Measurements from ENCODE around the gene ITPR3.

The ITPR3 gene

DNA sequence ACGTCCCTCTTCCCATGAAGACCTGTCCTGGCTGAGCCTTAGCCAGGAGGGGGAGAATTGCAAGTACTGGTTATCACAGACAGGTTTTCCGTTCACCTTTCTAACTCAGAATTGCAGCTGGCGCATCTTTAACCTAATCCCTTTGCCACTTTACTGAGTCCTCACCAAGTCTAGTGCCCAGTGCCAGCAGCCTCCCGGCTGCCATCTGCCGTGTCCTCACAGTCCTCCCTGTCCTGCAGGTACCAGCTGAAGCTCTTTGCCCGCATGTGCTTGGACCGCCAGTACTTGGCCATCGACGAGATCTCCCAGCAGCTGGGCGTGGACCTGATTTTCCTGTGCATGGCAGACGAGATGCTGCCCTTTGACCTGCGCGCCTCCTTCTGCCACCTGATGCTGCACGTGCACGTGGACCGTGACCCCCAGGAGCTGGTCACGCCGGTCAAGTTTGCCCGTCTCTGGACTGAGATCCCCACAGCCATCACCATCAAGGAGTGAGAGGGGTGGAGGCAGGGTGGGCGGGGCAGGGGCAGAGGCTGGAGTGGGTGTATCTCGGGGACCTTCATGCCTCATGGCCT lies 49.1 kb downstream of the ITPR3 start:
- DNase-seq (ENCODE audit: low read depth), result no peak

DNA sequence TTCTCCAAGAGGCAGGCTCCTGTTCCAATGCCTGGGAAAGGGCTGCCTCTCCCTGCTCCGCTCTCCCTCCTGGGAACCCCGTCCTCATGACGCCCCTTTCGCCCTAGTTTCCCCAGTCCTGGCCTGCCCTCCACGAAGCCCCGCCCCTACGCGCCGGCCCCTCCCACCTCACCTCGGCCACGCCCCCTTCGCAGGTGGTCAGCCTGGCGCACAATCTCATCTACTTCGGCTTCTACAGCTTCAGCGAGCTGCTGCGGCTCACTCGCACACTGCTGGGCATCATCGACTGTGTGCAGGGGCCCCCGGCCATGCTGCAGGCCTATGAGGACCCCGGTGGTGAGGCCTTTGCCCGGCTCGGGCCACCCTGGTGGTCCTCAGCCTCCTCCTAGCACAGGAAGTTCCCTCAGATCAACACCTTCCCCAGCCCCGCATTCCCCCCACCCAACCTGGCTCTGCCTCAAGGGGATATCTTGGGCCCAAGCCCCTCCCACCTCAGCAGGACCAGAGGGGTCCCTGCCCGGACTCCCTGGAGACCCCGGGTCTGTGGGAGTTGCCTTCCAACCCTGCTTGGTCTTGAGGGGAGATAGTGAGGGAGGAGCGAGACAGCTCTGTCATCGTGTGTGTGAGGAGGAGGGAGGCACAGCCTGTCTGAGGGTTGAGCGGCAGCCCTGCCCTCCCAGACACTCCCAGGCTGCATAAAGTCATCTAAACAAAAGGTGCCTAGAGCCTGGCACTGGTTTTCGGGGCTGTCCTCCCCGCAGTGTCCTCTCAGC lies 50.0 kb downstream of the ITPR3 start:
- DNase-seq (ENCODE audit: low read depth), result no peak

DNA sequence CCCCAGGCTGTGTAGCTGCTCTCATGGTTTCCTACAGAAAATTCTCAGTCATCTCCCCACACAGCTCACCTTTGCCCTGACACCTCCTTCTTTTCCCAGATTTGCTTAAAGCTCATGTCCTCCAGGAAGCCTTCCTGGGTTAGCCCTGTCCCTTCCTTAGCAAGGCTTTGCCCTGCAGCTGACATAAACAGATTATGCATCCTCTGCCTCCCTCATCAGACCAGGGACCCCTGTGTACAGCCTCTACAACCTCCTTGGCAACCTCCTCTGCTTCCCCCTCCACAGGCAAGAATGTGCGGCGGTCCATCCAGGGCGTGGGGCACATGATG lies 50.6 kb downstream of the ITPR3 start:
- no peak for DNase-seq (ENCODE audit: low read depth)

DNA sequence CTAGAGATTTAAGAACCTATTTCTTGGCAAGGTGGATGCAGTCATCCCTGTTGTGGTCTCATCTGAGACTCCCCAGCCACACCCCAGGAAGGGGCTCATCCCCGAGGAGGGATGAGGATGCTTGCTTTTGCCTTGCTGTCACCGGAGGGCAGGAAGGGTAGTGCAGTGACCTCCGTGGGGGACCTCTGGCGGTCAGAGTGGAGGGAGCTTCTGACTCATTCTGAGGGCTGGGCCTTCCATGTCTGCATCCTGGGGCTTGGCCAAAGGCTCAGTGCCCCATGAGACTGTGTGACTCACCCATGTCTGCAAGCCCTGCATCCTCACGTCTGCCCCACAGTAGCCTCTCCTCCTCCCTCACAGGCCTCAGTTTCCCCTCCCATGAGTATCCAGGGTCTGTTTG lies 51.7 kb downstream of the ITPR3 start:
- peak; percentile 95 for DNase-seq (ENCODE audit: low read depth)

DNA sequence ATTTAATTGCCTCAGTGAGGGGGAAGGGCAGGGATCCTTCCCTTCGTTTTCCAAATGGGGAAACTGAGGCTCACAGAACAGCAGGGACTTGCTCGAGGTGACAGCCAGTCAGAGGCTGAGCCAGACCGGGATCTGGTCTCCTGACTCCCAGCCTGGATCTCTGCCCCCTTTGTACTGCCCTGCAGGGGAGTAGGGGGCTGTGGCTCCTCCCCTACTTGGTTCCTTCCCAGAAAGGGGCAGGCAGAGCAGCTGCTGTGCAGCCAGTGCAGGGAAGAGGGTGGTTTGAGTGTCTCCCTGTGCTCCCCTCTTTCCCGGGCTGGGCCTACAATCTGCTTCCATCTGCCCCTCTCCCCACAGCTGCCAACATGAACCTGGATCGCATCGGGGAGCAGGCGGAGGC lies 52.7 kb downstream of the ITPR3 start:
- no peak for DNase-seq (ENCODE audit: low read depth)

DNA sequence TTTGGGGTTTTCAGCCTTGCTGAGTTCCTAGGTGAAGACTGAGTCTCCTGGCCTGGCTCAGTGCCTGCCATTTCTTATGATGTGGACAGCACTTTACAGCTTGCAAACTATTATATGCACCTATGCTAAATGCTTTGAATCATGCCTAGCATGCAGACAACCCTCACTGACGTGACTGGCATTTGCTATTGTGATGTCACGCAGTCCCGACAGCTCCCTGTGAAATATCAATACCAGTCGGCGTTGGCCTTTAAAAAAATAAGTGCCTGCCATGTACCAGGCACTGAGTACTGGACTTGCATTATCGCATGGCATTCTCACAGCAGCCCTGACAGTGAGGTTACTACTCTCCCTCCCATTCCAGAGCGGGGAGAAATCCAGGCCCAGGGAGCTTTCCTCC lies 54.8 kb downstream of the ITPR3 start:
- no peak for DNase-seq (ENCODE audit: low read depth)

DNA sequence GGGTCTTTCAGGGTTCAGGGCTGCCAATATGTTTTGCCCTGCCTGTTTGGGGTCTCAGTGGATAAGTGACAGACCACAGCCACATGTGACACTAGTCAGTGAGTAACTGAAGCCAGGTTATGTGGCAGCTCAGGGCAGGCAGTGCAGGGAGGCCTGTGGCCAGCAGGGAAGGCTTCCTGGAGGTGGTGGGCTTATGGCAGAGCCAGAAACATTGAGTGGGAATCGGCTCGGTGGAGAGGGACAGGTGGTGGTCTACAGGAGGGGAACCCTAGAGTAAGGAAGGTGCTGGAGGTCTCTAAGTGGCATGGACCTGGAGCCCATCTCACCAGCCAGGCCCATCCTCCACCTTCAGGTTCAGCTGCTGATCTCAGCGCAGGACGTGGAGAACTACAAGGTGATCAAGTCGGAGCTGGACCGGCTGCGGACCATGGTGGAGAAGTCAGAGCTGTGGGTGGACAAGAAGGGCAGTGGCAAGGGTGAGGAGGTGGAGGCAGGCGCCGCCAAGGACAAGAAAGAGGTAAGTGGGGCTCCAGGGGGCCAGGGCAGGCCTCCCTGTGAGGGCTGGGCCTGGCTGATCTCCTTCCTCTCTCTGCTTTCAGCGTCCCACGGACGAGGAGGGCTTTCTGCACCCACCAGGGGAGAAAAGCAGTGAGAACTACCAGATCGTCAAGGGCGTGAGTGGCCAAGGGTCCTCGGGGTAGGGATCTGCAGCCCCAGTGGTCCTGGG lies 55.5 kb downstream of the ITPR3 start:
- DNase-seq (ENCODE audit: low read depth), result no peak

DNA sequence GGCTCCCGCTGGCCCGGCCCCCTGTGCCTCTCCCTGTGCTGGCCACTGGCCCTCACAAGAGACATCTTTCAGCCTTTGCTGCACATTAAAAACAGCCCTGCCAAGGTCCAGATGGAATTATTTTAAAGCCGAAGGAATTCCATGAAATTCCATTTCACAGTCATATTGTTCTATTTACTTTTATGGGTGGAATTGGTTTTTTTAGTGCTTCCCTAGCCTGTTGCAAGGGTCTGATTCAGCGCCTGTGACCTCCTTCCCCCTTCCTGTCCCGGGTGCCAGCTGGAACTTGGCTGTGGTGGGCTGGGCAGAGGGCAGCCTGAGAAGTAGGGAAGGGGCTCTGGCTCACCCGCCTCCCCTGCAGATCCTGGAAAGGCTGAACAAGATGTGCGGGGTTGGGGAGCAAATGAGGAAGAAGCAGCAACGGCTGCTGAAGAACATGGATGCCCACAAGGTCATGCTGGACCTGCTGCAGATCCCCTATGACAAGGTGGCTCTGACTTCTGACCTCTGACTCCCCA lies 56.1 kb downstream of the ITPR3 start:
- DNase-seq (ENCODE audit: low read depth), result peak; percentile 60

DNA sequence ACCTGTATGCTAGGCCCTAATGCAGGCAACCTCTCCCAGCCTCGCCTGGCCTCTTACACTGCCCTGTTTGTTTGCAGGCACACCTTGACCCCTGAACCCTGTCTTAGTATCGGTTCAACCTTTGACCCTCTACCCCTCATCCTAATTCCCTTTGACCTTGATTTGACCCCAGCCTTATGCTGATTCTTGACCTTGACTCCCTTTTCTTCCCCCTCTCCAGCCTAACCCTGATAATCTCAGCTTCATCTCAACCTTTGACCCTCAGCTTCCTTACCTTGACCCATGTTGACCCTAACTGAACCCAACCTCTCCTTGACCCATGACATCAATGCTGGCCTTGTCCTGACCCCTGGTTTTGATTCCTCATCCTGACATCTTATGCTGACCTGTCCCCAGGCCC lies 56.6 kb downstream of the ITPR3 start:
- no peak for DNase-seq (ENCODE audit: low read depth)

DNA sequence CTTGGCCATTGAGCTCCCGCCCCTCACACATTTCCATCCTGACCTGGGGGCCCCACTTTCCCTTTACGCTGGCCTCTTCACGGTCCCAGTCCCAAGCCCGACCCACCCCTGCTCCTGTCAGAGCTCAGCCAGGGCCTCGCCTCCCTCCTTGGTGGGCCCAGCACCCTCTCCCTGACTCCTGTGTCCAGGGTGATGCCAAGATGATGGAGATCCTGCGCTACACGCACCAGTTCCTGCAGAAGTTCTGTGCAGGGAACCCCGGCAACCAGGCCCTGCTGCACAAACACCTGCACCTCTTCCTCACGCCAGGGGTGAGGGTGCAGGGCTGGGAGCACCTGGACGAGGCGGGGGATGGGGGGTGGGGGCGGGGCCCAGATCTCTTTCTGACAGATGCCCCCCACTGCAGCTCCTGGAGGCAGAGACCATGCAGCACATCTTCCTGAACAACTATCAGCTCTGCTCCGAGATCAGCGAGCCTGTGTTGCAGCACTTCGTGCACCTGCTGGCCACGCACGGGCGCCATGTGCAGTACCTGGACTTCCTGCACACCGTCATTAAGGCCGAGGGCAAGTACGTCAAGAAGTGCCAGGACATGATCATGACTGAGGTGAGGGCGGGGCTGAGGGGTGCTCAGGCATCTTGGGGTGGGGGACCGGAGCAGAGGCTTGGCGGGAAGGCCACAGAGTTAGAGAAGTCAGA lies 57.3 kb downstream of the ITPR3 start:
- no peak for DNase-seq (ENCODE audit: low read depth)

DNA sequence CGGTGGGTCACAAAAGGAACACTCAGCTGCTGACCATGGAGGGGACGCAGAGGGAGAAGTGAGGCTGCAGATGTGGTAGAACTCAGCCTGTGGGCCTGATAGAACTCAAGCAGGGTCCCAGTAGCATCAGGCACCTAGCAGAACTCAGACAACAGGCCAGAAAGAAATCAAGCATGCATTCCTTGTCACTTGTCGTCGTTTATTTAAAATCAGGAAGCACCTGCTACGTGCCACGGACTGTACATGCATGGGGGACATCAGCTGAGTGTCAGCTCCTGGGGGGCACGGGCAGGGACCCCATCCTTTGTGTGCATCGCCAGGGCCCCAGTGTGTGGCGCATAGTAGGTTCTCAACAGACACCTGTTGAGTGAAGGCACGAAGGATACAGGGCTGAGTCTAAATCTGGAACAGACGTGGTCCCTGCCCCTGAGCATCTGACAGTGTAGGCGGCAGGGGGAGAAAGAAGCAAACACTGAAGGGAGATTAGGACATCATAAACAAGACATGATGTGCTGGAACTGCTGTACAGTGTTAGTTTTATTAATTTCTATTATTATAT lies 57.9 kb downstream of the ITPR3 start:
- no peak for DNase-seq (ENCODE audit: low read depth)

DNA sequence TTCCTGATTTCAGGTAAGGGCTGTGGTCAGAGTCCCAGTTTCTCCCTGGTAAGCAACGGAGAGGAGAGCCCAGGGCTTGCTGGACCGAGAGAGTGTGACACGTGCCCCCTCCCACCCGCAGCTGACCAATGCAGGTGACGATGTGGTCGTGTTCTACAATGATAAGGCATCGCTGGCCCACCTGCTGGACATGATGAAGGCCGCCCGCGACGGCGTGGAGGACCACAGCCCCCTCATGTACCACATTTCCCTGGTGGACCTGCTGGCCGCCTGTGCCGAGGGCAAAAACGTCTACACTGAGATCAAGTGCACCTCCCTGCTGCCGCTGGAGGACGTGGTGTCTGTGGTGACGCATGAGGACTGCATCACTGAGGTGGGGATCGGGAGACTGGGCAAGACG lies 58.6 kb downstream of the ITPR3 start:
- no peak for DNase-seq (ENCODE audit: low read depth)

DNA sequence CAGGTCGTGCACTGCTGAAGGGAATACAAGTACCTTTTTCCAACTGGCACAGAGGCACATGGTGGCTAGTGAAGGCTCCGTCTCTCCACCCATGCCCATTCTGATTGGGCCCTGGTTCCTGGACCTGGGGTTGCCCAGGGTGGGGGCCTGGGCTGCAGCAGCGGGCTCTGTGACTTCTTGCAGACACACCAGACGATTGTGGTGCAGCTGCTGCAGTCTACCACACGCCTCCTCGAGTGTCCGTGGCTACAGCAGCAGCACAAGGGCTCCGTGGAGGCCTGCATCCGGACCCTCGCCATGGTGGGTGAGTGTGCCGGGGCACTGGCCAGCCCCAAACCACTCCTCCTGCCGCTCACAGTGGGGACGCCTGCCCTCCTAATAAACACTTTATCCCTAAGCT lies 61.2 kb downstream of the ITPR3 start:
- no peak for DNase-seq (ENCODE audit: low read depth)

DNA sequence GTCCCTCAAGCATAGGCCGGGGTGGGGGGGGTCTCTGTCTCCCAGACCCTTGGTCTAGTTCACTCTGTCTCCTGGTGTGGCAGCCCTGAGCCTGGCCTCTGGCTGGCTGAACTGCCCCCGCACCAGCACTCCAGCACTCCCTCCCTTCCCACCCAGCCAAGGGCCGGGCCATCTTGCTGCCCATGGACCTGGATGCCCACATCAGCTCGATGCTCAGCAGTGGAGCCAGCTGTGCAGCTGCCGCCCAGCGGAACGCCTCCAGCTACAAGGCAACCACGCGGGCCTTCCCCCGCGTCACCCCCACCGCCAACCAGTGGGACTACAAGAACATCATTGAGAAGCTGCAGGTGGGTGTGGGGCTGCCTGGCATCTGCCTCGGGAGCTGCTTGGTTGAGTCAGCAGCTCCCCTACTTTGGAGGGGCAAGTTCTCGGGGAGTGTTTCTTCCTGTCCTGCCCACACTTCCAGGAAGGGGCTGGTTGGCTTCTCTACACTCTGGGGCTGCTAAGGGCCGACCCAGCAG lies 62.0 kb downstream of the ITPR3 start:
- DNase-seq (ENCODE audit: low read depth), result no peak

DNA sequence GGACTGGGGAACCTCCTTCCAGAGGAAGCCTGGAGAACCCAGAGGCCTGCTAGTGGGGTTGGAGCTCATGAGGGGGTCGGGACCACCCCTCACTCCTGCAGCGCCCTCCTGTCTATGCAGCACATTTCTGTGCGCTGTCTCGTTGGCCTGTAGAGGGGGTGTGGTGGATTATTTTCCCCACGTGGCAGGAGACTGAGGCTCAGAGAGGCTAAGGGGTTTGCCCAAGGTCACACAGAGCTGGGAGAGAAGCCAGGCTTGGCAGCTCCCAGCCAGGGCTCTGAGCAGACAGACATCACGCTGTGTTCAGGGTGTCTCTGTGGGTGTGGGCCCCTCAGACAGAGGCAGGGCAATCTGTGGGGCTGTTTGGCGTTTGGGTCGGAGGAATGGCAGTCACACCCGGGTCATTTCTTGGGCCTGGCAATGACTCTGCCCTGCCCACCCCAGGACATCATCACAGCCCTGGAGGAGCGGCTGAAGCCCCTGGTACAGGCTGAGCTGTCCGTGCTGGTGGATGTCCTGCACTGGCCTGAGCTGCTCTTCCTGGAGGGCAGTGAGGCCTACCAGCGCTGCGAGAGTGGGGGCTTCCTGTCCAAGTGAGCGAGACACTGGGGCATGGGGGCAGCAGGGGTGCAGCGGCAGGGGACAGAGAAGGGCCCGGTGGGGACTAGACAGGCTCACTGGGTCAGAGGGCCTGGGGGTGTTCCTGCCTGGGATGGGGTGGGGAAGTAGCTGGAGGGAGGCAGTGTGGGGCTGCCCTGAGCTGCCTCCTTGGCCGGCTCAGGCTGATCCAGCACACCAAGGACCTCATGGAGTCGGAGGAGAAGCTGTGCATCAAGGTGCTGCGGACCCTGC lies 62.7 kb downstream of the ITPR3 start:
- no peak for DNase-seq (ENCODE audit: low read depth)

DNA sequence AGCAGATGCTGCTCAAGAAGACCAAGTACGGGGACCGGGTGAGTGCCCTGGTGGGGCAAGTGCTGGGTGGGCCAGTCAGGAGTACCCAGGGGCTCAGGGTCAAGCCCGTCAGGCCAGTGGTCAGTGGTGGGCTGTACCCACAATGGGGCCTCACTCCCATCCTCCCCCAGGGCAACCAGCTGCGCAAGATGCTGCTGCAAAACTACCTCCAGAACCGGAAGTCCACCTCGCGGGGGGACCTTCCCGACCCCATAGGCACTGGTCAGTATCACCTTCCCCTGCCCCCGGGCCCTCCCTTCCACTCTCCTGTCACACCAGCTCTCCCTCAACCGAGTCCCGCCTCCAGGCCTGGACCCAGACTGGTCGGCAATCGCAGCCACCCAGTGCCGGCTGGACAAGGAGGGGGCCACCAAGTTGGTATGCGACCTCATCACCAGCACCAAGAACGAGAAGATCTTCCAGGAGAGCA lies 63.3 kb downstream of the ITPR3 start:
- DNase-seq (ENCODE audit: low read depth), result no peak

DNA sequence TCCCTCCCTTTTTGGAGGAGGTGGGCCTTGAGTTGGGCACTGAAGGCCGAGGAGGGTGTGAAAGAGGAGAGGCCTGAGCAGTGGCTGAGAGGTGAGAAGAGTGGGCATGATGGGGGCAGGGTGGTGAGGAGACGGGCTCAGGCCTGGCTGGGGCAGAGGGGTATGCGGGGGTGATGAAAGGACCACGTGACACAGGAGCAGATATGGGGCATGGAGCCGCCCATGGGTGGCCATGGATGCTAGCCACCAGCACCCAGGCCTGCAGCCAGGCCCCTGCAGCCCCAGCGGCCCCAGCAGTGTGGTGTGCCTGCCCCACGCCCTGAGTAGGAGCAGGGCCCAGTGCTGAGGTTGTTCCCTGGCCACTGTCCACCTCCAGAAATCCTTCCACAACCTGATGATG lies 63.9 kb downstream of the ITPR3 start:
- DNase-seq (ENCODE audit: low read depth), result no peak

DNA sequence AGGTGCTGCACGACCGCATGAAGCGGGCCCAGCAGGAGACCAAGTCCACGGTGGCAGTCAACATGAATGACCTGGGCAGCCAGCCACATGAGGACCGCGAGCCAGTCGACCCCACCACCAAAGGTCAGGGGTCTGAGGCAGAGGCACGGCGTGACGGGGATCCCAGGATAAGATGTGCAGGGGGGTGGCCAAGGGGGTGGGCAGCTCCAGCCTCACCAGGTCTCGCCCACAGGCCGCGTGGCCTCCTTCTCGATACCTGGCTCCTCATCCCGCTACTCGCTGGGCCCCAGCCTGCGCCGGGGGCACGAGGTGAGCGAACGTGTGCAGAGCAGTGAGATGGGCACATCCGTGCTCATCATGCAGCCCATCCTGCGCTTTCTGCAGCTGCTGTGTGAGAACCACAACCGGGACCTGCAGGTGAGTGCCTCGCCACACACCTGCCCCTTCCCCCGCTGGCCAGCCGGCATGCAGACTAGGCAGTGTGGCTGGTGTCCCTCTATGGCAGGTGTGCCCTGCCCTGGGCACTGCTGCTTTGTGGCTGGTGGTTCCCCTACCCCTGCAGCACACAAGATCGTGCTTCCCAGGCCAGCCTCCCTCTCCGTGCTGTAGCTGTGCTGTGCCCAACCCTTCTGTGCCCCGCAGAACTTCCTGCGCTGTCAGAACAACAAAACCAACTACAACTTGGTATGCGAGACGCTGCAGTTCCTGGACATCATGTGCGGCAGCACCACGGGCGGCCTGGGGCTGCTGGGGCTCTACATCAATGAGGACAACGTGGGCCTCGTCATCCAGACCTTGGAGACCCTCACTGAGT lies 64.5 kb downstream of the ITPR3 start:
- no peak for DNase-seq (ENCODE audit: low read depth)

DNA sequence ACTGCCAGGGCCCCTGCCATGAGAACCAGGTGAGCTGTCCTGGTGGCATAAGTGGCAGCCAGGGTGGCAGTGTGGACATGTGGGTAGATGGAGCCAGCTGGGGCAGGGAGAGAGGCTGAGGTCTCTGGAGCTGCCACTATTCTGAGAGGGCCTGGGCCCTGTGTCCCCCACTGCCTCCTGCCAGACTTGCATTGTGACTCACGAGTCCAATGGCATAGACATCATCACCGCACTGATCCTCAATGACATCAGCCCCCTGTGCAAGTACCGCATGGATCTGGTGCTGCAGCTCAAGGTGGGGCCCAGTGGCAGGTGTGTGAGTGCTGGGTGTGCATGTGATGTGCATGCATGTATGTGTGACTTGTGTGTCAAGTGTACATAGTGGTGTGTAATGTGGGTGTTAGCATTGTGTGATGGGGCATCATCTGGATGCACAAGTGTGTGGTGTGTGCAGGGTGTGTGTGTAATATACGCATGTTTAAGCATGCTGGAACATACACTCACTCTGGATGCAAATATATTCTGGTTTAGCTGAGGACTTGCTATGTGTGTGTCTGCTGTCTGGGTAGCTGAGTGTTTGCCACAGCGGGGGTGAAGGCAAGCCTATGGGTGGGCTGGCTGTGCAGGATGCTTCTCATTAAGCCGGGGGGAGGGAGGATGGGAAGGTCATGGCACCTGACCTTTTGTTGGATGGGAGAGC lies 65.3 kb downstream of the ITPR3 start:
- DNase-seq (ENCODE audit: low read depth), result no peak
